ENCODE measurements around the gene SP100.

GRCh38 chr2:230498506-230499107 is 82.6 kb downstream of the SP100 start:
- TF ChIP-seq NFE2L1 (CRISPR knock-in tag; IDR thresholded peaks at IDR 0.05; ENCODE audit: borderline replicate concordance), result no peak
- TF ChIP-seq CTCF (CRISPR knock-in tag; IDR thresholded peaks at IDR 0.05), result no peak
- no peak for TF ChIP-seq JUNB (CRISPR knock-in tag; IDR thresholded peaks at IDR 0.05; ENCODE audit: borderline replicate concordance)
- TF ChIP-seq ZFP82 (CRISPR knock-in tag; IDR thresholded peaks at IDR 0.05; ENCODE audit: borderline replicate concordance), result no peak
- TF ChIP-seq ZNF501 (CRISPR knock-in tag; IDR thresholded peaks at IDR 0.05), result no peak
- no peak for TF ChIP-seq SMC3 (IDR thresholded peaks at IDR 0.05; ENCODE audit: low read length)

All from HepG2 (cell line).